ENCODE measurements around the gene ITPRIP. TPM values are rescaled to one million over a fixed set of nuclear protein-coding genes. Genes with fewer than 3 reads are reported as not detected.

Gene ITPRIP
- total and polyA plus RNA-seq, 2 of the 8 experiments (the other 6 are each of a cell fraction or from before 2014, with no cell fraction given): 15.3 to 16.9 TPM

- H4K5ac ChIP-seq (ENCODE audit: insufficient read length, low read depth, low read length): no peak overlapping the region
- H3K4me2 ChIP-seq (ENCODE audit: insufficient read depth in 1 of 2, low read depth in 2 of 2, low read length in 2 of 2): peak overlapping the region; percentile 28 to 34; a peak in 3 of 4 replicates
- peaks cover 50% of the 10 kb centered on the region for H3K79me1 ChIP-seq (ENCODE audit: low read depth, low read length)
- H3K14ac ChIP-seq (ENCODE audit: insufficient read length): no peak overlapping the region
- no peak overlapping the region for H3K56ac ChIP-seq (replicated peaks; ENCODE audit: insufficient read length, low read depth, low read length)
- no peak for DNase-seq (ENCODE audit: low read depth in 1 of 2, low spot score in 2 of 2)
- no peak overlapping the region for H2BK20ac ChIP-seq (ENCODE audit: low read length)
- TF ChIP-seq CBX5 (IDR thresholded peaks at IDR 0.05; ENCODE audit: low read depth, low read length) (no peak), SP1 (IDR thresholded peaks at IDR 0.05; ENCODE audit: low read depth, low read length) (0 out of 2 replicates have a peak, but pooled peaks have one; percentile 25), POLR2A (IDR thresholded peaks at IDR 0.05; ENCODE audit: control extremely low read depth in 1 of 2, low read depth in 2 of 2, low read length in 2 of 2) (0 out of 3 replicates have a peak, but pooled peaks of 1 of the 2 experiments have one; percentile 30)
- H3K23ac ChIP-seq (ENCODE audit: insufficient read length): no peak overlapping the region
- no peaks in the 10 kb centered on the region for H3K9me3 ChIP-seq (ENCODE audit: insufficient read depth in 2 of 2, low read depth in 1 of 2, low read length in 1 of 2)
- H3K23me2 ChIP-seq (ENCODE audit: low read depth, low read length): no peaks in the 10 kb centered on the region
- no peak overlapping the region for H3K9ac ChIP-seq (replicated peaks in 1 of 4; ENCODE audit: extremely low read depth in 1 of 4, low read depth in 3 of 4, low read length in 3 of 4)
- H2BK15ac ChIP-seq (ENCODE audit: low read length): no peak overlapping the region
- H2AFZ ChIP-seq (ENCODE audit: low read length): no peak overlapping the region
- 0 out of 2 replicates have a peak overlapping the region, but pooled peaks have one; percentile 11 for H2BK5ac ChIP-seq (ENCODE audit: low read depth, low read length)
- CTCF ChIA-PET (ENCODE audit: partially characterized antibody): interaction anchor here (1.0 to 18.5 kb wide), 8 partner anchors 9 to 44 kb away, joined by 3 to 166 read pairs (median 17); partner anchors contain the start of gene CFAP58
- peaks cover 19 to 57% (median 43%) of the 10 kb centered on the region in 4 experiments for H3K4me1 ChIP-seq (replicated peaks in 1 of 4; ENCODE audit: control insufficient read depth in 3 of 4, insufficient read depth in 4 of 4, low read length in 3 of 4)
- H4K20me1 ChIP-seq (replicated peaks in 1 of 2; ENCODE audit: control insufficient read depth in 1 of 2, insufficient read depth in 2 of 2, low read length in 2 of 2): peaks cover 2 to 12% of the 10 kb centered on the region in 2 experiments
- H2AK5ac ChIP-seq (ENCODE audit: low read depth, low read length): 0 out of 2 replicates have a peak overlapping the region, but pooled peaks have one; percentile 94
- FAIRE-seq: no peak
- H3K4me3 ChIP-seq (ENCODE audit: extremely low read depth in 1 of 4, insufficient read depth in 2 of 4, low read depth in 3 of 4, low read length in 4 of 4): no peak overlapping the region
- POLR2A ChIA-PET (ENCODE audit: partially characterized antibody): interaction anchor here (1.3 to 2.9 kb wide), 6 partner anchors 8 to 26 kb away, joined by 3 to 19 read pairs (median 6); partner anchors contain the start of gene ITPRIP
- no peak overlapping the region for H3K27ac ChIP-seq (ENCODE audit: low read depth, low read length)
- WGBS, 2 experiments (ENCODE audit: extremely low coverage in 1 of 2, insufficient coverage in 1 of 2, insufficient read length in 1 of 2, insufficient replicate concordance in 2 of 2, low coverage in 1 of 2, low lambda C conversion rate in 2 of 2, missing lambda C conversion rate in 1 of 2): 83% methylated on average over 1 of the region's 1 CpG; no CpG with 5 or more reads in 1 of the 2 experiments
- H3K4ac ChIP-seq (replicated peaks; ENCODE audit: insufficient read length, low read depth, low read length): no peak overlapping the region
- no peak overlapping the region for H4K91ac ChIP-seq (replicated peaks; ENCODE audit: insufficient read length, low read length)
- no peaks in the 10 kb centered on the region for H3K36me3 ChIP-seq (ENCODE audit: control insufficient read depth in 2 of 4, insufficient read depth in 4 of 4, low read length in 3 of 4)
- H3K18ac ChIP-seq (ENCODE audit: extremely low read depth, low read length): no peak overlapping the region
- peaks cover 4 to 100% of the 10 kb centered on the region in 2 experiments; a peak in 3 of 4 replicates for H3K79me2 ChIP-seq (ENCODE audit: control insufficient read depth in 1 of 2, insufficient read depth in 2 of 2, low read length in 2 of 2)
- no peak overlapping the region for H2BK12ac ChIP-seq (ENCODE audit: low read depth, low read length)
- H2BK120ac ChIP-seq (replicated peaks; ENCODE audit: low read depth, low read length): no peak overlapping the region
- no peaks in the 10 kb centered on the region for H3K27me3 ChIP-seq (replicated peaks in 1 of 4; ENCODE audit: control insufficient read depth in 3 of 4, extremely low read depth in 1 of 4, insufficient read depth in 3 of 4, low read length in 3 of 4)
- H4K8ac ChIP-seq (ENCODE audit: extremely low read depth, insufficient read depth, low read length): no peak overlapping the region
Observed at GRCh38 chr10:104323085-104323484, 15.2 kb downstream of the ITPRIP start.

Data from H1 (cell line).